Neural progenitor cell (in vitro differentiated cells): ENCODE results near the gene LYPD6B.

Experiments
- CTCF ChIP-seq: fragments of 200-600 bp; sonication (generic); IDR thresholded peaks from 2 replicates; pipeline ENCODE4 v1.5.1; 2017; ENCODE audit warnings: antibody characterized with exemption, mild to moderate bottlenecking
- EZH2 ChIP-seq: fragments of 200-600 bp; sonication (generic); IDR thresholded peaks from 2 replicates; pipeline ENCODE4 v1.6.1; 2017; ENCODE audit warnings: antibody characterized with exemption, mild to moderate bottlenecking, moderate library complexity
- EZH2phosphoT487 ChIP-seq: fragments of 200-600 bp; sonication (generic); IDR thresholded peaks from 2 replicates; pipeline ENCODE4 v1.6.1; 2017; ENCODE audit warnings: antibody characterized with exemption

GRCh38 chr2:149173220-149173619 is 134.7 kb downstream of the LYPD6B start:
- TF ChIP-seq CTCF (no peak), EZH2 (no peak), EZH2phosphoT487 (no peak)
